GM21723 (cell line): ENCODE data around the gene BICD1.
"Not testable (repeated sequence)": the region's sequence is repeated elsewhere in the genome, so short reads cannot be mapped to it uniquely, and the experiment has no call there.

Source experiments
- ATAC-seq: cut with Tn5 transposase; IDR thresholded peaks from one replicate; pipeline ENCODE4 v1.9.1; 2021; ENCODE audit warnings: mild to moderate bottlenecking, moderate library complexity; ENCODE audit not compliant: unreplicated experiment

BICD1 gene

DNA sequence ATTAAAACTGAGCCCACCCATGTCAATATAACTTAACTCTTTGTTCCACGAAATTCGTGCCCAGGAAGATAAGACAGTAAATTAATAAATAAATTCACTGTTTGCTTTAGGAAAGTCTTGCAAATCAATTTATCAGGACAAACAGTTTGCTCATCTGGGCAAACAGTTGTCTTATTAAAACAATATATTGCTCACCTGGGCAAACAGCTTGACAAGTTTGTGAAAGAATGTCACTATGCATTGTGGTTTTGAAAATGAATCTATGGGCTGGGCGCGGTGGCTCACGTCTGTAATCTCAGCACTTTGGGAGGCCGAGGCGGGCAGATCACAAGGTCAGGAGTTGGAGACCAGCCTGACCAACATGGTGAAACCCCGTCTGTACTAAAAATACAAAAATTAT lies 80.5 kb downstream of the BICD1 start:
- ATAC-seq = not testable (repeated sequence)

DNA sequence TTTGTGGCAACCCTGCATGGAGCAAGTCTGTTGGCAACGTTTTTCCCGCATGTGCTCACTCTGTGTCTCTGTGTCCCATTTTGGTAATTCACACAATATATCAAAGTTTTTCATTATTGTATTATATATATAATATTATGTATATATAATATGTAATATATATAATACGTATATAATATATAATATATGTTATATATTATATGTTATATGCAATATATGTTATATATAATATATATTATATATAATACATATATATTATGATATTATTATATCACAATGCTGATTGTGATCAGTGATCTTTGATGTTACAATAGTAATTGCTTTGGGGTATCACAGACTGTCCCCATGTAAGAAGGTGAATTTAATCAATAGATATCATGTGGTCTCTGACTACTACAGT lies 84.8 kb downstream of the BICD1 start:
- ATAC-seq = no peak

DNA sequence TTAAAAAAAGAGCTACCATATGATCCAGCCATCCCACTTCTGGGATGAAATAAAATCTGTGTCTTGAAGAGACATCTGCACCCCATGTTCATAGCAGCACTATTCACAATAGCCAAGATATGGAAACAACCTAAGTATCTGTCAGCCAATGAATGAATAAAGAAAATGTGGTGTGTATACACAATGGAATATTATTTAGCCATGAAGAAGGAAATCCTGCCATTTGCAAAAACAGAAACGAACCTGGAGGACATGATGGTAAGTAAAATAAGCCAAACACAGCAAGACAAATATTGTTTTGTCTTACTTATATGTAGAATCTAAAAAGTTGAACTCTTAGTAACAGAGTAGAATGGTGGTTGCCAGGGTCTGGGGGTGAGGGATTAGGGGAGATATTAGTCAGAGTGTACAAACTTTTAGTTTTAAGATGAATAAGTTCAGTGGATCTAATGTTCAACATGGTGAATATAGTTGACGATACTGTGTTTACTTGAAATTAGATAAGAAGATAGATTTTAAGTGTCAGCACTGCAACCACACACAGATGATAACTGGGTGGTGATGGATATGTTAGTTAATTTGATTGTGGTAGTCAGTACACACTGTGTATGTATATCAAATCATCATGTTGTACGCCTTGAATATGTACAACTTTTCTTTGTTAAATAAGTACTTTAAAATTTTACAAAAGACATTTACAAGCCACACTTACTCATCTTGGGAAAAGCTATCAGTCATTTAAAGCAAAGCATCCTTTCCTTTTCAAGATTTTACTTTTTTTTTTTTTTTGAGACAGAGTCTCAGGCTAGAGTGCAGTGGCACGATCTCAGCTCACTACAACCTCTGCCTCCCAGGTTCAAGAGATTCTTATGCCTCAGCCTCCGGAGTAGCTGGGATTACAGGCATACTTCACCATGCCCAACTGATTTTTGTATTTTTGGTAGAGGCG lies 89.9 kb downstream of the BICD1 start:
- ATAC-seq = no peak

DNA sequence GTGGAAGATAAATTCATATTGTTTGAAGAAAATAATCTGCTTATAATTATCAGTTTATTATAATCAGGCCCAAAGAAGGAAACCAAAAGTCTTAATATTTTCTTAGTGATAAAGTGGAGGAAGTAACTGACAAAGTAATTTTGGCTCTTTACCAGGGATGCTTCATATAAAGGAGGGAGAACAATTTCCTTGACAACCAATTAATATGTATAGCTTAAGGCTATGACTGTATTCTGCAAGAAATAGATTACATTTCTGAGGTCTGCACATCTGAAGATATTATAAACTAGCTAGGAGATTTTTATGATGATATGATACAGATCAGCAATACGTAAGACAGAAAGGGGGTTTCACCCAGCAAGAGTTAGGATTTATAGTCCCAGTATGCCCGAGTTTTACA lies 90.8 kb downstream of the BICD1 start:
- no peak for ATAC-seq

DNA sequence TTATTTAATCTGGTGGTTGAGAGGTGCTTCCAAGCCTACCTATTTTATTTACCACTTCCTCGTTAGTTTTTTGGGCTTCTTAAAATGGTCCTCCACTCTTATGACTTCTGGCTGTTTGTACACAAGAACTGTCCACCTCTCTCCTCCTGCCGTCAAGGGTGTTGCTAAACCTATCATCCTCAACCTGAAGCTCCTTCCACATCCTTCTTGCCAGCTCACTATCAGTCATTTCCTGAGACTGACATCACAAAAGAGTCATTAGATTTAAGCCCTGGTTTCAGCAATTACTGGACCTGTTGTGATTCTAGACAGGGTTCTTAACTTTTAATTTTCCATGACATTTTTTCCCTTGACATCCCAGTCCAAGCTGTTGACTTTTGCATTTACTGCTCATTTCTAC lies 91.9 kb downstream of the BICD1 start:
- ATAC-seq = no peak

DNA sequence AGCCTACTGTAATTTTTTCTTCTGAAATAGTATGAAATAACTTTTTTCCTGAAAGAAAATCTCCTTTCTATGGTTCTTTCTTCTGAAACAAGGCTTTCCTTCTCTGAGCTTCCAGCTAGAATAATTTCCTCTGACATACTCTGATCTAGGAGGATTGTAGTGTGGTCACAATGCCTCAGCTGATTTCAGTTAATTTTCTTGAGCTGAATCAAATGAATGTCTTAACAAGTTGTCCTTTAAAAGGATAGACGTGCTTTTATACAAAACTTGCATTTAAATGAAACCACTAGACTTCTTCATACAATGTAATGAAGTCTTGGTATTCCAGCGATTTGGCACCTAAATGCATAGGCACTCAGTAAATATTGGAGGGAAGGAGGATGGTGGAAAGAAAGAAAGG lies 94.4 kb downstream of the BICD1 start:
- no peak for ATAC-seq

DNA sequence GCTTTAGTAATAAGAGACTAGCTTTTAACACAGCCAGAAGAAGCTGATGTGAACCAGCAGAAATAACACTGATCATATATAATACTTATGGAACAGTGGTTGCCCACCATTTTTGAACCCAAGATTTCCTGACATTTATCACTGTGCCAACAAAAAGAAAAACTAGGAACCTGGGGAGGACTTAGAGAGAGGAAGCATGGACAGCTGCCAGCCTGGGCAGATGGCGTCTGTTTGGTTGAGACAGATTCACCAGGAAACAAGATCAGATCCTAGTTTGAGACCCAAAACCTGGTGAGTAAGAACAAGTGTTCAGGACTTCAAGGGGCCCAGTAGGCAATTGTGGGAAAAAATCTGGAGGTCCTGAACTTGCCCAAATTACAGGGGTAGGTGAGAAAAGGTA lies 95.3 kb downstream of the BICD1 start:
- ATAC-seq = no peak

DNA sequence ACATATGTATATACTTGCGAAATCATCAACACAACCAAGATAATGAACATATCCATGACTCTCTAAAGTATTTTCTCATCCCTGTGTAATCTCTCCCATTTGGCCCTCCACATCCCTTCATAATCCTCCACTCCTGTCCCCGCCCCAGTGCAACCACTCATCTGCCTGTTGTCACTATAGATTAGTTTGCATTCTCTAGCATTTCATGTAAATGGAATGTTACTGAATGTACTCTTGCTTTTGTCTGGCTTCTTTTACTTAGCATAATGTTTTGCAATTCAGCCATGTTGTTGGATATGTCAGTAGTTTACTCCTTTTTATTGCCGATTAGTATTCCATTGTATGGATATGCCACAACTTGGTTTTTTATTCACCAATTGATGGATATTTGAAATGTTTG lies 99.1 kb downstream of the BICD1 start:
- no peak for ATAC-seq

DNA sequence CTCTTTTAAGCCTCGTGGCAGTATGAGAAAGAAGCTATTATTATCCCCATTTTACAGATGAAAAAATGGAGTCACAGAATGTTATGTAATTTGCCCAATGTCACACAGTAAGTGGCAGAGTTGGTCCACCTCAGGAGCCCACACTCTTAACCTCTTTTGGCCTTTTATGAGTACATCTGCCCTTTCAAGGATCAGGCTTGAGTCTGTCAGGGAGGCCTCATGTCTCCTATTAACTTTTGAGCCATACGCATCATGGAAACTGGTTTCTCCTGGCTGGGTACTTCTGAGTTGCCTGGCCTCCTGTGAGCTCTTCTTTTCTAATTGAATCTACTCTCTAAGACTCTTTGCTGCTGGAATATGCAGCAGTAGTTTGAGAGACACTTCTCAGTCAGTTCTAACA lies 101.7 kb downstream of the BICD1 start:
- no peak for ATAC-seq

DNA sequence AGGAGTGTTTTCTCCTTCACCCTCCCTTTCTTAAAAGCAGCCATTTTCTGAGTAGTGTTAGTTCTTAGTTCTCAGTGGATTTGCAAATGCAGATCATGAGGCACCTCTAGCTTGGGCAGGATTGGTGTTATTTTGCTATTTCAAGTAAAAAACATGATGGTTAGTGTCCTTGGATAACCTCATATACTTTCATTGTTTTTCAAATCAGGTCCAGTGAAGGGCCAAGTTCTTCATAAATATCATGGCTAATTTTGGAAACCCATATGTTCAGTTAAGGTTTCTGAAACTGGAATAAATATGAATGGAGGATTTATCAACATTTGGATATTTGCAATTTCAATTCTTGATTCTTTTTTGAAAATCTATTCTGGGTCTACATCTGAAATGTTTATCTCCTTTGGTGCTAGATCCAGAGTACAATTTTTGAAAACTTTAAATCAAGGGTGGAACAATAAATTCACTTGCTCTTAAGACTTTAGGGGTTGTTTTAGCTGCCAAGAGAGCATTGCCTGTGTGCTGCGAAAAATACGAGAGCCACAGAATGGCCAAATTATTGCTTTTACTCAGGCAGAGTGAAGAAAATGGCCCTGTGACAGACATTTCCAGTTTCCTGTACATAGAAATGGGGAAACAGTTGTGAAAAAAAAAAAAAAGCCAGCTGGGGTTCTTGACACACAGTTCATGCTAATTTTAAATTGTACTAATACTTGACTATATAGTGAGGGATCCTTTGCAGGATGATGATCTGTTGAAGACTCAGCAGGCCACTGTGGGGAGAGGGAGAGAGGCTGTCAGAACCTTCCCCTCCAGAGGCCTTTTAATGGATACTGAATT lies 104.6 kb downstream of the BICD1 start:
- ATAC-seq = no peak

DNA sequence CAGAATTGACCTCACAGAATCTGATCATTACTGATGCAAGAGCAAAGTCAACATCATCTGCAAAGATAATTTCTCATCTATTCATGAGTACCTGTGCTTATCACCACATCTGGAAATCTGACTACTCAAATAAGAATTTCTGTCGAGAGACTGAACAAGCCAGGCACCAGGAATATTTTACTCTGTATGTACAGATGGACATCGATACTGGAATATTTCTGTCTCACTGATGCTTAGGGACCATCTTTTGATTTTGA lies 105.2 kb downstream of the BICD1 start:
- ATAC-seq = no peak

DNA sequence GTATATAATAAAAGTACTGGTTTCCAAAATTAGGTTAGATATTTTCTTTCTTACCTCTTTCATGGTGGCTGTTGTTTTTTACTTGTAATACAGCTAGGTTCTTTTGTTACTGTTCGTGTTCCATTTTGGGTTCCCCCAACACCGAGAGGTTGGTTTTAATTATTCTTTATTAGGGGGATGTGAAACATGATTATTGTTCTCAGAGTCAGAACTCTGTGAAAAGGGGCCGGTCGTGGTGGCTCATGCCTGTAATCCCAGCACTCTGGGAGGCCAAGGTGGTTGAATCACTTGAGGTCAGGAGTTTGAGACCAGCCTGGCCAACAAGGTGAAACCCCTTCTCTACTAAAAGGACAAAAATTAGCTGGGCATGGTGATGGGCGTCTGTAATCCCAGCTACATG lies 108.1 kb downstream of the BICD1 start:
- ATAC-seq = no peak

DNA sequence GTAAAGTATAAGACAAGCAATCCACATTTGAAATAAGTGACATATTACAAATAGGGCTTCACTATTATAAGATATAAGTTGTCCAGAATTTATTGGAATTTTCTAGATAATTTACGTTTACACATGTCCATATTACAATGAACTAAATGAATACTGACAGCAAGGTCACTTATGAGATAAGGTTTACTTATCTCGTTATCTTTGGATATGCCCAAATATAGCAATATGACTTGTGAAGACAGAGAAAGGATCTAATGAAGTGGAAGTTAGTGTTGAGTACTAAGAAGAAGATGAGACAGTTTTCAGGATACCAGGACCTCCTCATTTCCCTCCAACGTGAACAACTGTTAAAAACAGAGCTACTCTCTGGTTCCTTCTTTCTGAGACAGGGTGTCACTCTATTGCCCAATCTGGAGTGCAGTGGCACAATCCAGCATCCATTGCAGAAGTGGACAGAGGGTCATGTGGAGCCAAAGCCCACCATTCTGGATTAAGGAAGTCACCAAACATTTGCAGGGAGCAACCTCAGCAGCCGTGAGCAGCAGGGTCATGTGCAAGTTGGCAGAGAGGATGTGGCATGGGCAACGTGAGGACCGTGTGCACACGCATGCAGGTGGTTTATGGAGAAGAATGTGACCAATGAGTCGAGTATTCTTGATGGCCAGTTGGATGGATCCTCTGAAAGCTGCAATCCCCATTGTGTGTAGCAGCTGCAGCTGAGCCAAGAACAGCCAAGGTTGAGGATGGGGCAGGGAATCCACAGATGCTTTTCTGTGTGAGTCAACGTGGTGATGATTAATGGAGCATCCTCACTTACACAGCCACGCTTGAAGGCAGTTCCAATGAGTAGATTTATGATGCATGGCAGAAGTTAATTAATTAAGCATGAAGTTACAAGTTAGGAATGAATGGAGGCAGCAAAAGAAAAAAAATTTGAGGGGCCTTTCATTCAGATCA lies 111.0 kb downstream of the BICD1 start:
- ATAC-seq = no peak

DNA sequence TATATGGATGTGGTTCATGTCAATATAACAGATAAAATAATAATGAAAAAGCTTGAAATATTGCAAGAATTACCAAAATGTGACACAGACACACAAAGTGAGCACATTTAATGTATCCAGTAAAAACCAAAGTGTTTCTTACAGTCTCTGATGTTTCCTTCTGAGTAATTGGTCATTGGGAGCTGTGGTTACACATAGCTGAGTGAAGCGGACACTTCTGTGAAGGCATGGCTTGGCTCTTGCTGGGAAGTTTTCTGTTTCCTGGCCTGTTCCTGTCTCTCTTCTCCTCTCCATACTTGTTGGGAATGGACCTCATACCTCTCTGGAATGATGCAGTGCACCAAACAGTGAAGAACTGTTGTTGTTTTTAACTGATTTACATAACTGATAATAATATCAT lies 117.3 kb downstream of the BICD1 start:
- ATAC-seq = no peak

DNA sequence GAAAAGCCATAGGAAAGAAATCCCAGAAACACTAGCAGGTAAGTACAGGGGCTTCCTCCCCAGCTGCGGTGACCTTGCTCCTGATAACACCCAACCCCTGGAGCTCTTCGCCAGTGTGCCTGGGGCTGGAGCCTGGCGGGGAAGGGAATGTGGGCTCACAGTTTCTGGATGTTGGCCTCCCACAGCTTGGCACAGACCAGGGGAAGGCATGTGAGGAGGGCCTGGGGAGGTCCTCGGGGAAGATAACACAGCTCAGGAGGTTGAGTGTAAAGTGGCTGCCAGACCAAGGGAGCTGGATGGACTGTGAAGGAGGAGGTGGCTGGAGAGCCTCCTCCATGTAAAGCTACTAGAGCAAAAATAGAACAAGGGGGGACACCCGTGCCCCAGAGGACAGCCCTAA lies 120.1 kb downstream of the BICD1 start:
- no peak for ATAC-seq

DNA sequence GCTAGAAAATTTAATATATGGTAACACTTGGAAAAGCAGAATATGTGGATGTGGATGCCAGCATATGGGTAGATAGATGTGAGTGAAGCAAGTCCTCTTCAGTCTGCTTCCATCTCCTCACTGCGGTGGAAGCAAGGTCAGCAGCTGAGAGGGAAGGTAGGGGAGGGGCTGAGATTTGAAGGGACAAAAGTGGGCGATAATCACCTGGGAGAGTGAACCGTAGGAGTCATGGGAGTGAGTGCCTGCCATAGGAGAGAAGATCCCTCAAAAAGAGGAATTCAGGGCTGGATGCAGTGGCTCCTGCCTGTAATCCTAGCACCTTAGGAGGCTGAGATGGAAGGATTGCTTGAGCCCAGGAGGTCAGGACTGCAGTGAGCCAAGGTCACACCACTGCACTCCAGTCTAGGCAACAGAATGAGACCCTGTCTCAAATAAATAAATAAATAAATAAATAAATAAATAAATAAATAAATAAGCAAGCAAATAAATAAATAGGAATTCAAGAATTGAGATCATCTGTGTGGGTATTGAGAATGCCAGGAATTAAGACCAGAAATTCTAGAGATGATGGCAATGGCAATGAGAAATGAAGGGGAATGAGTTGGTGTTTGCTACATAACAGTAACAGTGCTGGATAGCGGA lies 123.4 kb downstream of the BICD1 start:
- no peak for ATAC-seq

DNA sequence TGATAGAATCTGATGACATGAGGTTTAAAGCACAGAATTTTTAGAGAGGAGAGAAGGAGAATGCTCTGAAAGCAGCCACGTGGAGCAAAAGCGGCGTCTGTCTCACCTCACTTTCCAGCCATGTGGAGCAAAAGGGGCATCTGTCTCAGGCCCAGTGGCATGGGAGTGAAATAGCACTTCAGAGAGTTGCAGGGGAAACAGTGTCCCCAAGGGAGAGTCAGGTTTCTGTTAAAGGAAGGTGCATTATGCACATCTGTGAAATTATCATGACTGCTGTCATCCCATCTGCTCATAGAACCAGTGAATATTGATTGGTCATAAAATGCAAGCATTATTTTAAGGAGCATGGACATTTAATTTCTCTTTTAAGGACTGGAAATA lies 124.0 kb downstream of the BICD1 start:
- no peak for ATAC-seq

DNA sequence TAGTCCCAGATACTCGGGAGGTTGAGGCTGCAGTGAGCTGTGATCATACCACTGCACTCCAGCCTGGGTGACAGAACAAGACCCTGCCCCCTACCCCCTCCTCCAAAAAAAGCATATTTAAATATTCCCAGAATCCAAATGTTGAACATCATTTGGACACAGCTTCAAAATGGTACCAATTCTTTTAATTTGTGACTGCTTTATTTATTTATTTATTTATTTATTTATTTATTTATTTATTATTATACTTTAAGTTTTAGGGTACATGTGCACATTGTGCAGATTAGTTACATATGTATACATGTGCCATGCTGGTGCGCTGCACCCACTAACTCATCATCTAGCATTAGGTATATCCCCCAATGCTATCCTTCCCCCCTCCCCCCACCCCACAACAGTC lies 124.7 kb downstream of the BICD1 start:
- not testable (repeated sequence) for ATAC-seq

DNA sequence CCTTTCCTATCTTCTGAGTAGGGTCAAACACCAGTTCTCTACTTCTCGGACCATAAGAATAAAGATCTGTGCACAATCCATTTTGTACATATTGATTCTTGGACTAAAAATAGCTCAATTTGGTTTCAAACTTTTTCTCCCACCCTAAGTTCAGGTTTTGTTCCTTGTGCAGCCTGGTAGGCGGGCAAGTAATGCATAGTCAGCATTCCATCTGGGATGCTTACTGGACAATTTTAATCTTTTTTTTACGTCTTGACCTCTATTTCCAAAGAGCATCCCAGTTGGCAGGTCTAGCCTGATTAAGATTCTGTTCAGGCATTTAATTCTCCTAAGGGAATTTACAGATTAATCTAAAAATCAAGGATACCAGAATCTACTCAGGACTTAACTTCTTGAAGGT lies 126.9 kb downstream of the BICD1 start:
- ATAC-seq = no peak

DNA sequence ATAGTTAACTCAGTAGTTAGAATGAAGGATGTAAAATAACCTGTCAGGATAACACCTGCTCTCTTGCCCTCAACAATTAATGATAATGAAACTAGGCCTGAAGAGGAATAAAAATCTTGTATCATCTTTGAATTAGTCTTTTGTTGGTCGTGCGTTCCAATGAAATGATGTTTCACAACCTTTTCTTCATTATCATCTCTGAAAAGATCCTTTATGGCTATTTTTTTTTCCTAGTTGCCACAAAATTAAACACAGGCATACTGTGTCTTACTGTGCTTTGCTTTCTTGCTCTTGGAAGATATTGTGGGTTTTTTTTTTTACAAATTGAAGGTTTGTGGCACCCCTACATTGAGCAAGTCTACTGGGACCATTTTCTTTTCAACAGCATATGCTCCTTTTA lies 128.6 kb downstream of the BICD1 start:
- ATAC-seq = no peak

DNA sequence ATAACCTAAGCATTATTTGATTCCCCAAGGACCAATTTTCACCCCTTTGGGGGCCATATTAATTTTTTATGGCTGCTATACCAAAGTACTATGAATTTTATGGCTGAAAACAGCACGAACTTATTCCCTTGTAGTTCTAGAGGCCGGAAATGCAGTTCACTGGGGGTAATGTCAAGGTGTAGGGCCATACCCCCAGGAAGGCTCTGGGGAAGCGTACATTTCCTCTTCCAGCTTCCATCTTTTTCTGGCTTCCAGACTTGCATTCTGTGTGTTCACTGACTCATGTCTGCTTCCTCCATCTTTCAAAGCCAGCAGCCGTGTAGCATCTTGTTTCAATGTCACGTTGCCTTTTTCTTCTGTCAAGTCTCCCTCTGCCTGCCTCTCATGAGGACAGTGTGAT lies 133.5 kb downstream of the BICD1 start:
- ATAC-seq = no peak
